Activated T-helper 1 cell treated with Interleukin-2 at 50 U/mL for 16 hours (primary cell): ENCODE data around the gene CCDC83.
"Not testable (repeated sequence)": the region's sequence is repeated elsewhere in the genome, so short reads cannot be mapped to it uniquely, and the experiment has no call there.

ENCODE experiments used
- DNase-seq: peaks from one replicate; pipeline ENCODE4 v3.0.0-alpha.2; 2020; ENCODE audit warnings: low read depth

Gene CCDC83

DNA sequence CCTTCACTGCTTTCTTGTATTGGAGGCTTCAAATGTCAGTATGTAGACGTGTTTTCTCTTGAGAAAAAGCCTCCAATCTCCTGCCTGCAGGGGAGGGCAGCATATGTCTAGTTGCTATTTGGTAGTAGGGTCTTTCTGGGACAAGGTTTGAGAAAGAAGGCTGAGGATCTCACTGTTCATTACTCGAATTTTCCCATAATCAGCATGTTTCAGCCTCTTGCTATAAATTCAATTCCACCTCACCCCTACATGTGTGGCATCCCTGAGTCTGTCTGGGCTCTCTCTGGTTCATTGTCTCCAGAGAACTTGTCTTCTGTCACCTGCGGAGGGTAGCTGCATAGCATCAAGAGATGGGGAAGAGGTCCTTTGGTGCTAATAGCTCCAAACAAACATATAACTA is 19.5 kb upstream of the CCDC83 start:
- no peak for DNase-seq

- not testable (repeated sequence) for DNase-seq
These were observed 14.3 kb upstream of the CCDC83 start for GRCh38 chr11:85840932-85841331.

DNA sequence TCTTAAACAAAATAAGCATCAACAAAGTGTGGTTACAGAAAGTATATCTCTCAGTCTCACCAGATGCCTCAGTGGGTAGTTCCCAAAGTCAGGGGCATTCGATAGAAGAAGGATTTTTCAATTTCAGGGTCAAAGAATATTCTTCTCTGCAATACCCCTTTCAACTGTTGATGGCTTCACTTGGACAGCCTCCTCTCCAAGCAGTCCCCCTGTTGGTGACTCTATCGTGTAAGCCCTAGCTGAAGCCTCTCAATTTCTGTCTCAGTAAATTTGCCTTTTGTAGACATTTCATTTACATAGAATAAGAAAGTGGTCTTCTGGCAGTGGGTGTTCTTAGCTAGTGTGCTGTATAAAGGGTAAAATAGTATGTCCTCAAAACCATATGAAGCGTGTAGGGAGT is 11.3 kb upstream of the CCDC83 start:
- no peak for DNase-seq

GRCh38 chr11:85844439-85845123 is 10.6 kb upstream of the CCDC83 start:
- no peak for DNase-seq

DNA sequence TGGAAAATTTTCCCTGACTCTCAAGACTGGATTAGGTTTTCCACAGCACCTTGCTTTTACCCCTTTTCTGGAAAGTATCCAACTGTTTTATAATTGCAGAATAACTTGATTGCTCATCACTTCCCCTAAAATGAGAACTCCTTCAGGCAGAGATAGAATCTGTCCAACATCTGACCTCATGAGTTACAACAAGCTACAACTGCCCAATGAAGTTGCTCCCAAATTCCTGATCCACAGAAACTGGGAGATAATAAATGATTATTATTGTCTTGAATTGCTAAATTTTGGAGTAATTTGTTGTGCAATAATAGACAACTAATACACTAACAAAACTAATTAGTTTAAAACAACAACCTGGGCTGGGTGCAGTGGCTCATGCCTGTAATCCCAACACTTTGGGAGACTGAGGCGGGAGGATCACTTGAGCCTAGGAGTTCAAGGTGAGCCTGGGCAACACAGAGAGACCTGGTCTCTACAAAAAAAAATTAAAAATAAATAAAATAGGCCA is 10.0 kb upstream of the CCDC83 start:
- no peak for DNase-seq

- no peak for DNase-seq
These were observed 7.7 kb upstream of the CCDC83 start for GRCh38 chr11:85847436-85847835.

DNA sequence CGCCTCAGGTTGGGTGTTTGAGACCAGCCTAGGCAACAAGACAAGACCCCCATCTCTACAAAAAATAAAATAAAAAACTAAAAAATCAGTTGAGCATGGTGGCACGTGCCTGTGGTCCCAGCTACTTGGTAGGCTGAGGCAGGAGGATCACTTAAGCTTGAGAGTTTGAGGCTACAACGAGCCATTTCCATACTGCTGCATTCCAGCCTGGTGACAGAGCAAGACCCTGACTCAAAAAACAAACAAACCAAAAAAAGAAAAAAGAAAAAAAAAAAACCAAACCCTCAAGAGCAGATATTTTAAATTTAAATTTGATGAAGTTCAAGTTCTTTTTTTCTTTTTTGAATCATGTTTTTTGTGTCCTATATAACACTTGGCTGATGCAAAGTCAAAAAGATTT is 7.2 kb upstream of the CCDC83 start:
- DNase-seq, result no peak

DNA sequence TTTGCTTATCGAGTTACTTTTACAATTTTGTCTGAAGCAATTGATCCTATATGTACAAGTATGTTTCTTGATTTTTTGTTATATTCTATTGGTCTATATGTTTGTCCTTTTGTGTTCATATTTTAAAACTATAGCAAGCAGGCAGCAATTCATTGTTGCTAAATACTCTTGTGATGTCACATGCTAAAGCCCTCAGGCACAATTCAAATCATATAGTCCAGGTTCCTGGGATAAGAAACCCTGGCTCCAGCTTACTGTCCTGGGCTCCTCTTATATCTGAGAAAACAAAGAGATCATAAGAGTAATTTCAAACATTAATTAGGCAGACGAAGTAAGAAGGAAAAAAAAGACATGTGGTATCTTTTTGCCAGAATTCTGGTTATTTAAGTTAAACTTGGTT is 6.6 kb upstream of the CCDC83 start:
- DNase-seq, result no peak

- not testable (repeated sequence) for DNase-seq
These were observed 2.4 kb upstream of the CCDC83 start for GRCh38 chr11:85852754-85853153.

- DNase-seq, result not testable (repeated sequence)
These were observed 1.6 kb upstream of the CCDC83 start for GRCh38 chr11:85853541-85853940.

- no peak for DNase-seq
These were observed 999 bp upstream of the CCDC83 start for GRCh38 chr11:85854212-85854556.

GRCh38 chr11:85854557-85855340 is 434 bp upstream of the CCDC83 start:
- peak; percentile 89 for DNase-seq

GRCh38 chr11:85857098-85857497 is 1.9 kb downstream of the CCDC83 start:
- DNase-seq, result no peak

DNA sequence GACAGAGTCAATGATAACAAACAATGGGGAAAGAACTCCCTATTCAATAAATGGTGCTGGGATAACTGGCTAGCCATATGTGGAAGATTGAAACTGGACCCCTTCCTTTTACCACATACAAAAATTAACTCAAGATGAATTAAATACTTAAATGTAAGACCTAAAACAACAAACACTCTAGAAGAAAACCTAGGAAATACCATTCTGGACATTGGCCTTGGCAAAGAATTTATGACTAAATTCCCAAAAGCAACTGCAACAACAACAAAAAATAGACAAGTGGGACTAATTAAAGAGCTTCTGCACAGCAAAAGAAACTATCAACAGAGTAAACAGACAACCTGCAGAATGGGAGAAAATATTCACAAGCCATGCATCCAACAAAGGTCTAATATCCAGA is 4.4 kb downstream of the CCDC83 start:
- DNase-seq, result not testable (repeated sequence)

DNA sequence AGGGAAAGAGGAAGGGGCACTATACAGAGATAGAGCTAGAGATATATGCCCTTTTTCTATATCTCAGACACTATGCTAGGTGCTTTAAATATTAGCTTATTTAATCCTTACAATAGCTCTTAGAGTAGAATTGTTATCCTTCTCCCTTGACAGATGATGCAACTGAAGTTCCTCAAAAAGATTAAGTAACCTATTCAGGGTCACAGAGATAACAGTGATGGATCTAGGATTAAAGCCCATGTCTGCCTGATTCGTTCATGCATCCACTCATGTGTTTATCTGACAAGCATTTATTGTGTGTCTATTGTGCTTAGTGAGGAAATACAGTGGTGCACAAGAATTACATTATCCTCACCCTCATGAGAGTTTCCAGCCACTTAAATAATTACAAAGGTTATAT is 8.7 kb downstream of the CCDC83 start:
- DNase-seq, result no peak

DNA sequence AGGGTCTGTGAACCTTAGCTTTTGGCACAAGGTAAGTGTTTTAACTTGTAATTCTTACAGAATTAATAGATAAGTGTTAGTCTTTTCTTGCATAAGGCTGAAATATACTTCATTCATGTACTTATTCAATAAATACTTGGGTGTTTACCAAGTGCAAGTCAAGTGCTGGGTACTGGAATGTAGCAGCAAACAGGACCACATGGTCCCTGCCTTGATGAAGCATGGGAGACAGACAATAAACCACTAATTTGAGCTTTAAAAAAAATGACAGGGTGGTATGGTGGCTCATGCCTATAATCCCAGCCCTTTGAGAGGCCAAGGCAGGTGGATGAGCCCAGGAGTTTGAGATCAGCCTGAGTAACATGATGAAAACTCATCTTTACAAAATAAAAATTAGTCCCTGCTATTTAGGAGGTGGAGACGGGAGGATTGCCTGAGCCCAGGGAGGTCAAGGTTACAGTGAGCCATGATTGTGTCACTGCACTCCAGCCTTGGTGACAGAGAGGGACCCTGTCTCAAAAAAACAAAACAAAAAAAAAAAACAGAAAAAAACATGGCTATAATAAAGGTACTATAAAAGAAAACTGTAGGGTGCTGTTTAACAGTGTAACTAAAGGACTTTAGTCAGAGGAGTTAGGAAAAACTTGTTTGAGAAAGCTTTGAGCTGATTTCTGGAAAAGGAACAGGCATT is 11.1 kb downstream of the CCDC83 start:
- DNase-seq, result no peak

GRCh38 chr11:85867751-85868150 is 12.6 kb downstream of the CCDC83 start:
- DNase-seq, result no peak

DNA sequence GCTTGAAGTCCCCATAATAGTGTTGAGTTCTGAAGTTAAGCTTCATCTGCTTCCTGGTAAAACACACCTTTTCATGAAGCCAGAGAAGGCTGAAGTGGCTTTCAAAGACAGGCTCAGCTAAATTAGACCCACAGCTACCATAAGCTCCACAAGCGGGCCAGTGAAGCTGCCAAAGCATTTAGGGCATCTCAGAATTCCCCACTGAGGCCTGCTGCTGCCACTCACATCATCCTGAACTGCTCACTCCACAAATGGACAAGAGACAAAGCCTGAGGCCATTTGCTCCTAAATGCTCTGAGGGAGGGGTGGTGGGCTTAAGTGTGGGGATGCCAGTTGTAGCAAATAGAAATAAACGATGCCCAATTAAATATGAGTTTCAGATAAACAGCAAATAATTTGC is 14.6 kb downstream of the CCDC83 start:
- no peak for DNase-seq

- no peak for DNase-seq
These were observed 19.1 kb downstream of the CCDC83 start for GRCh38 chr11:85874265-85874664.

- DNase-seq, result no peak
These were observed 20.3 kb downstream of the CCDC83 start for GRCh38 chr11:85875505-85875904.

GRCh38 chr11:85884581-85885021 is 29.4 kb downstream of the CCDC83 start:
- no peak for DNase-seq

DNA sequence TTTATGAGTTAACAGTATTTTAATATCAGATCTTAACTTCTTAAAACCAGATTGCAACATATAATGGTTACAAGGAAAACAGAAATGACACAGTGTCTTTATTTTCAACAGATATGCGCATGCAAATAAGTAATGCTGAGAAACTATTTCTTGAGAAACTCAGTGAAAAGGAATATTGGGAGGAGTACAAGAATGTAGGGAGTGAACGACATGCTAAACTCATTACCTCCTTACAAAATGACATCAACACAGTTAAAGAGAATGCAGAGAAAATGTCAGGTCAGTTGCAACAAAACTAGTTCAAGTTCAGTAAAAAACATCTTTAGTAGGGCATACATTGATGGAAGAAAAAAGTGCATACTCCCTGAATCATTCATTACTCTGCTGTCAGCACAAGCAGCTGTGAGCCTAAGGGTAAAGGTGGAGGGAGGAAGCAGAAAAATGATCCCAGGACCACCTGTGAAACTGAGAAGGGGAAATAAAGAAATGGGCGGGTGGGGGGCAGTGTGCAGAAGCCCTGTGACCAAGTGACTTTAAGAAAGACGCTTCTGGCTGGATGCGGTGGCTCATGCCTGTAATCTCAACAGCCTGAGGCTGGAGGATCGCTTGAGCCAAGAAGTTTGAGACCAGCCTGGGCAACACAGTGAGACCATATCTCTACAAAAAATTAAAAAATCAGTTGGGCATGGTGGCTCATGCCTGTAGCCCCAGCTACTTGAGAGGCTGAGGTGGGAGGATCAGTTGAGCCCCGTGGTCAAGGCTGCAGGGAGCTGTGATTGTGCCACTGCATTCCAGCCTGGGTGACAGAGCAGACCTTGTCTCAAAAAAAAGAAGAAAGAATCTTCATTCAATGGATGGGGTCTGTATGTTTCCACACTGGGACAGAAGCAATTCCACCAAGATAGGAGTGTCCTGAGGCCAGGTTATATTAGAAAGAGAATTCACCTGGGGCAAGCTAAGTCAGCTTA is 31.2 kb downstream of the CCDC83 start:
- DNase-seq, result no peak
